ENCODE measurements around the gene CRYGN.

CRYGN gene

DNA sequence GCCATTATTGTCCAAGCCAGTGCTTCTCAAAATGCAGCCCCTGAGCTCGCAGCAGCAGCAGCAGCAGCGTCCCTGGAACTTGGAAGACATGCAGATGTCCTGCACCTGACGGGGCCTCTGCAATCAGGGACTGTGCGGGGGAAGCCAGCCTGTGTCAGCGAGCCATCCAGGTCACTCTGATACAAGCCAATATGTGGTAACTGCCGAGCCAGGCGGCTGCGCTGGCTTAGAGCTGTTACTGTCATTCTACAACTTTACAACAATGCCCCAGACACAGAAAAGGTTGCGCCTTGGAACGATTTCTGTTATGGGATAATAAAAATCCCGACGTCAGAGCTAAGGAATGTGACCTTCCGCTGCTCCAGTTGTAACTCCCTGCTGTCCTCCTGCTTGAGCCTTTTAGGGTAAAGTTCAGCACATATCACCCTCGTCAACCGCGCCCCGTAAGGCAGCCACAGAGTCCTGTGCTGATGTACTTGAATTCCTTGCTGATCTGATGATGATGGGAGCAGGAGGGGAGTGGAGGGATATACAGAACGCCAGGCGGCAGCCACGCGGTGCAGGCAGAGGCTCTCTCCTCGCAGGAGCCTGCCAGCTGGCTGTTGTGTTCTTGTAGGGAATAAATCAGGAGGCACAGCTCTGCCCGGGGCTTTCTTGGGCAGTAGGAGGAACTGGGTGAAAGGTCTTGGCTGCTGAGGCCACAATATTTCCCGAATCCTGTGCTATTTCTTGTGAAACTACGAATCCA, 20.0 kb upstream of the CRYGN start:
- no peak for DNase-seq

GRCh38 chr7:151457534-151457933, 17.6 kb upstream of the CRYGN start:
- DNase-seq, result no peak

DNA sequence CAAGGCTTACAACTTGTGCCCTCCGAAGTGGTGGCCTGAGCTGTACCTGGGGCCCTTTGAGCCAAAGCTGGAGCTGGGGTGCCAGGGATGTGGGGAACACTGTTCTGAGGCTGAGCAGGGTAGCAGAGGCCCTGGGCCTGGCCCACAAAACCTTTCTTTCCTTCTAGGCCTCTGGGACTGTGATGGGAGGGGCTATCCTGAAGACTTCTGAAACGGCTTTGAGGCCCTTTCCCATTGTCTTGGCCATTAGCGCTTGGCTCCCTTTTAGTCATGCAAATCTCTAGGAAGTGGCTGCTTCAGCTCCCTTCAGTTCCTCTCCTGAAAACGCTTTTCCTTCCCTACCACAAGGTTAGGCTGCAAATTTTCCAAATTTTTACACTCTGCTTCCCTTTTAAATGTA, 16.8 kb upstream of the CRYGN start:
- DNase-seq, result no peak

GRCh38 chr7:151456276-151456675, 16.3 kb upstream of the CRYGN start:
- no peak for DNase-seq

DNA sequence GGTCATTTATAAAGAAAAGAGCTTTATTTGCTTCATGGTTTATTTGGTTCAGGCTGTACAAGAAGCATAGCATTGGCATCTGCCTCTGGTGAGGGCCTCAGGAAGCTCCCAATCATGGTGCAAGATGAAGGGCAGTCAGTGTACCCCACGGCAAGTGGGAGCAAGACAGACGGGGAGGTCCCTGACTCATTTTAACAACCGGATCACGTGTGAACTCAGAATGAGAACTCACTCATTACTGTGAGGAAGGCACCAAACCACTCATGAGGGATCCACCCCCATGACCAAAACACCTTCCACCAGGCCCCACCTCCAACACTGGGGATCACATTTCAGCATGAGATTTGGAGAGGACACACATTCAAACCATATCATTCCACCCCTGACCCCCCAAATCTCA, 15.7 kb upstream of the CRYGN start:
- no peak for DNase-seq

DNA sequence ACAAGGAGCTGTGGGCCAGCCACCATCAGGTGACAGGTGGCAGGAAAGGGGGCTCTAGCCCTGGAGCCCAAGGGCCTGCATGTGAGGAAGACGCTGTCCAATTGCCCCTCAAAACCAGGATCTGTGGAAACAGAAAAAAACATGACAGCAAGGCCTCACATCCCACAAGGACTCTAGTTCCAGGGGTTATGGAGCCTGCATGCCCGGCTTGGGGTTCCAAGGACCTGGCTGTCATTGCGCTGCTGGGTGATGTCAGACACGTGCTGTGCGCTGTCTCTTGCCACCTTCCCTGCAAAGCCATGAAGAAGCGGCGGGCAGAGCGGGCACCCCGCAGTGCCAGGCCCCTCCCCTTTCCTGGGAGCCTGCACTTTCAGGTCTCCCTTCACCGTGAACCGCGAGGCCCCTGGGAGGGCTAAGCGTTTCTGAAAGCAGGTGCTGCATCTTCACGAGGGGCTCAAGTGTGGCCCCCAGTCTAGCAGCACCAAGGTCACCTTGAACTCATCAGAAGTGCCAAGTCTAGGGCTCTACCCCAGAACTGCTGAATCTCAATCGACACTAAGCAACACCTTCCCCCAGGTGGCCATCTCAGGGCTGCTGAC, 15.1 kb upstream of the CRYGN start:
- no peak for DNase-seq

DNA sequence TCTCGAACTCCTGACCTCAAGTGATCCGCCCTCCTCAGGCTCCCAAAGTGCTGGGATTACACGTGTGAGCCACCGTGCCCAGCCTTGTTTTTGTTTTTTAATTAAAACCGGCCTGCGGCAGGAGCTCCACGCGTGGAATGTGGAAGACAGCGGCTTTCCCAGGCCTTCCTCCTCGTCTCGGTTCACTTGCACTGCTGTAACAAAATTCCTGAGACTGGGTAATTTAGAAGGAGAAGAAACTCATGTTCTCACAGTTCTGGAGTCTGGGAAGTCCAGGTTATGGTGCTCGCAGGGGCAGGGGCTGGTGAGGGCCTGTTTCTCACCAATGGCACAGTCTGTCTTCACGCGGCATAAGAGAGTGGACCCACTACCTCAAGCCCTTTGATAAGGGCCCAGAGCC, 14.4 kb upstream of the CRYGN start:
- no peak for DNase-seq

DNA sequence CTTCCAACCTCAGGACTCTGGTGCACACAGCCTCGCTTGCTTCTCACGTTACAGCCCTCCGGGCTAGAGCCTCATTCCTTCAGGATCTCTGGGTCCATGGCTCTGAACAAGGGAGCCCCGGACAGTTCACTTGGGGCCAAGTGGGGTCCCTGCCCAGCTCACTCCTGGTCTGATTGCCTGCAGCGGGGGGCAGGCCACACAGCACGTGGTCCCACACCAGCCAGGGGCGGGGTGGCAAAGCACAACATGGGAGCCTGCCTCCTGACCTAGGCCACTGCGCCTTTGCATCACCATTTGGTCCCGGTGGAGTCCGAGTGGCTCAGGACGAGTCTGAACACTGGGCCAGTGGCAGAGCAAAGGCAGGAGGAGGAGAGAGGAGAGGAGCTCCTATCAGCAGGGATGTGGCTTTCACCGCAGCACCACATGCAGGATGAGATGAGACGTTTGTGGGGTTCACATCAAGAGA, 13.4 kb upstream of the CRYGN start:
- DNase-seq, result no peak

GRCh38 chr7:151452680-151453325, 12.9 kb upstream of the CRYGN start:
- DNase-seq, result no peak

GRCh38 chr7:151451626-151452571, 12.0 kb upstream of the CRYGN start:
- no peak for DNase-seq

DNA sequence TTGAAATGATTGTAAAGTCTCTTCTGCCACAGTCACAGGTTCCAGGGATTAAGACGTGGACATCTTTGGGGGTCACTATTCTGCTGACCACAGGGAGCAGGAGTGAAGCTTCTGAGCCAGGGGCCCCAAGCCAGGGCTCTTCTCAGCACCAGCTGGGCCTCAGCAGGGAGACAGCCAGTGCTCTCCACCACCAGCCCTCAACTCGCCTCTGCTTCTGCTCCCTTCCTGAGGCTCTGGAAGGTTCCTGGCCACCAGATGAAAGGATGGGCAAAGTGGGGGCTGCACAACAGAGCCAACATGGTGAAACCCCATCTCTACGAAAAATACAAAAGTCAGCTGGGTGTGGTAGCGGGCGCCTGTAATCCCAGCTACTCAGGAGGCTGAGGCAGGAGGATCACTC, 11.2 kb upstream of the CRYGN start:
- no peak for DNase-seq

DNA sequence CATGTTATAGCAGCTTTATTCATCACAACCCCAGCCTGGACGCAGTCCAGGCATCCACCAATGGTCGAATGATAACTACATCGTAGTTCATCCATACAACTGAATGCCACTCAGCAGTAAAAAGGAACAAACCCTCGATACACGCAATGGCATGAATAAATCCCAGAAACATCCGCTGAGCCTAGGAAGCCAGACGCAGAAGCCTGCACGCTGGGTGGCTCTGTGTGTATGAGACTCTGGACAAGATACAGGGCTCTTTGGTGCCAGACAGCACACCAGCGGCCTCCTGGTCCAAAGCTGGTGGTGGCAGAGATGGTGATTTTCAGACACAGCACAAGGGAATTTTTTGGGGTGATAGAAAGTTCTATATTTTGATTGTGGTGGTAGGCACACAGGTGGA, 10.0 kb upstream of the CRYGN start:
- DNase-seq, result no peak

GRCh38 chr7:151448261-151449252, 8.6 kb upstream of the CRYGN start:
- DNase-seq, result peak; percentile 67

DNA sequence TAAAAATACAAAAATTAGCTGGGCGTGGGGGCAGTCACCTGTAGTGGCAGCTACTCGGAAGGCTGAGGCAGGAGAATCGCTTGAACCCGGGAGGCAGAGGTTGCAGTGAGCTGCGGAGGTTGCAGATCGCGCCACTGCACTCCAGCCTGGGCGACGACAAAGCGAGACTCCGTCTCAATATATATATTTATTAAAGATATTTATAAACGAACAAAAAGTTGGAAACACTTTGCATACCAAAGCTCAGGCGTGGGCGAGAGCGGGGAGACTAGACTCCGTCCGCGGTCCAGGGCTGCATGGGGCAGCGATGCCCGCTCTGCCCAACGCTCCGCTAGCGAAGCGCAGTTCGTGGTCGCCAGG, 7.9 kb upstream of the CRYGN start:
- DNase-seq, result no peak

DNA sequence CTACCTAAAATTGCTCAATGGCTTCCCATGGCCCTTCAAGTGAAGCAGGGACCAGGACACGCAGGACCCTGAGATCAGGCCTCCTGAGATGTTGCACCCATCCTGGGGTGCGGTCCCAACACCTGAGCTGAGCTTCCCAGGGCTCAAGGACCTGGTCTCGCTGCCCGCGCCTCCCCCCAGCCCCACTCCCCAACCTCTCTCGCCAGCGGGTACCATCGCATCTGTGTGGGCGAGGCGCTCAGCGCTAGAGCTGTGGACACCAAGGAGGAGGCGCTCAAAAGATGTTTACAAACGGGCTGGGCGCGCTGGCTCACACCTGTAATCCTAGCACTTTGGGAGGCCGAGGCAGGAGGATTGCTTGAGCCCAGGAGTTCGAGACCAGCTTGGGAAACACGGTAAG, 7.4 kb upstream of the CRYGN start:
- no peak for DNase-seq

DNA sequence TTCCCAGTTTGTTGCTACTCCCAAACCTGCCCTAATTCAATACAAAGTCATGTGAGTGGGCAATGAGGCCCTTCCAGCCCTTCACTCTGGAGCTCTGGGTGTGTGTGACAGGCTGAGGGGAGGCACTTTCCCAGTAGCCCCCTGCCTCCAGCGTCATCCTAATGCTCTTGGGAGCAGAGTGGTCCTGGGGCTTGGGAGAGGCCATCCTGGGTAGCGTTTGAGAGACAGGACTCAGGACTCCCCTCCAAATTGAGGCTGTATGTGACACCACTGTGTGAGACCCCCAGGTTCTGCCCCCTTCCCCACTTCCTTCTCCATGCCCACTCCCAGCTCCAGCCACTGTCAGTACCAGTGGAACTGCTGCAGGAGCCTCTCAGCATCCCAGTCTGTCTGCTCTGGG, 6.5 kb upstream of the CRYGN start:
- no peak for DNase-seq

- DNase-seq, result no peak
These were observed 4.7 kb upstream of the CRYGN start for GRCh38 chr7:151444632-151445031.

DNA sequence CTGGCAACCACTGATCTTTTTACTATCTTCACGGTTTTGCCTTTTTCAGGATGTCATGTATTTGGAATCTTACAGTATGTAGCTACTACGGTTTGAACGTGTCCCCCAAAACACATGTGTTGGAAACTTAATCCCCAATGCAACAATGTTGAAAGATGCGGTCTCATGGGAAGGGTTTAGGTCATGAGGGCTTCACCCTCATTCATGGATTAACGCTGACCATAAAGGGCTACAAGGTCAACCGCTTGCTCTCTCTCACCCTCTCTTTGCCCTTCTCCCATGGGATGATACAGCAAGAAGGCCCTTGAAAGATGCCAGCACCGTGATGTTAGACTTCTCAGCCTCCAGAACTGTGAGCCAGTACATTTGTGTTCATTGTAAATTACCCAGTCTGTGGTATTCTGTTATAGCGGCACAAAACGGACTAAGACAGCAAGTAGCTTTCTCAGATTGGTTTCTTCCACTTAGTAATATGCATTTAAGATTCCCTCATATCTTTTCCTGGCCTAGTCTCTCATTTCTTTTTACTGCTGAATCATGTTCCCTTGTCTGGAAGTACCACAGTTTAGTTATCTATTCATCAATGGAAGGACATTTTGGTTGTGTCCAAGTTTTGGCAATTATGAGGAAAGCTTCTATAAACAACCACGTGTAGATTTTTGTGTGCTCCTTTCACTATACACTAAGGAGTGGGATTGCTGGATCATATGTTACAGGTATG, 3.0 kb upstream of the CRYGN start:
- DNase-seq, result no peak

DNA sequence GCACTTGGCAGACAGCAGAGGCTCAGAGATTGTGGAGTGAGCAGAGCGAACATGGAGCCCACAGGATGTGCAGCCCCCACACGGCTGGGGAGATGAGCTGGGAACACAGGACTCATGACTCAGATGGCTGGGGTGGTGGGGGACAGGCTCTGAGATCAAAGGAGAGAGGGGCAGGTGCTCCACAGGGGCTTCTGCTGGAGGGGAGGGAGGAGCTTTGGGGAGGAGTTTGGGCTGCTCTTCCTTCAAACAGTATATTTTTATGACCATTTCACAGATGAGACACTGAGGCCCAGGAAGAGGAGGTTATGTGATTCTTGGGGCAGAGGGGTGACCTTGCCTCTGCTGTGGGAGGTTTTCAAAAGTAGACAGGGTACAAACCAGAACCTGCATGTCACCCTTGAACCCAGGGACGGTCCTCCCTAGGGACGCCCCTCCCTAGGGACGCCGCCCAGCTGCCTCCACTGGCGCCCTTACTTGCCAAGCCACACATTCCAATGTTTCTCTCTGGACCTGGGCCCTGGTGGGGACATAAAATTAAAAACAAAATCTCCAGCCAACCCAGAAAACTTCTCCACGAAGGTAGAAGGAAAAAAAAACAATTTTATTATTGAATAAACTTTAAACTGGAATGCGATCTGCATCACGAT, 981 bp upstream of the CRYGN start:
- no peak for DNase-seq

DNA sequence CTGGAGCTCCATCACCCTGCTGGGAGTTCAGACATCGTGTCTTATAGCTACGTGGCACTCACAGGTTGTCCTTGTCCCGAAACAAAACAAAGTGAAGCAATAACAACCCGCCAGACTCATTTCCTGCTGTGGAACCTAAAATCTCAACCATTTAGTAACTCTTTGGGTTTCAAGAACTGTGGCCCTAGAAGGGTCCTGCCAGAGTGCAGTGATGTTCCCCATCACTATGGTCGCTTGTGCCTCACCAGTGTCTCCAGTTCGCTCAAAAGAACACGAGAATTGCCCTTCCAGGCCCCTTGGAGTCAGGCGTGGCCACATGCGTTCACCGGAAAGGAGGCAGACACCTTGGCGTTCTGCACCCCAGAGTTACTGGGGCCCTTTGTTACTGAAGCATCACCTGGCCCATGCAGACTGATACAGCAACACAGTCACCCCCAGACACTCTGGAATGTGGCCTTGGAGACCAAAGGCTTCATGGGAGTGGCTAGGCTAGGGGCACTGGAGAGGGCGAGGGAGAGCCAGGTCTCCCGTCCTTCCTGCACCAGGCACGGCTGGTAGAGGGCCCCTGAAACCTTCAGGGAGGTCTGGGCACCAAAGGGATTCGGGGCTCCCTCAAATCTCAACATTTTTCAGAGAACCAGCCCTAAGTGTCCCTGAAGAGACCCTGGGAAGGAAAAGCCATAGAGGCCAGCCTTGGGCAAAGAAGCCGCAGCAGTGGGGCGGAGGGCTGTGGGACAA, 908 bp downstream of the CRYGN start:
- DNase-seq, result no peak

Data from activated CD4-positive, alpha-beta T cell treated with anti-CD3 and anti-CD28 coated beads, Interleukin-10, Interleukin-2, amounts not matched to agents 100 ng/mL and 50 ng/mL, durations not matched to agents 16 hours and 8 hours (primary cell).